GM19467 (cell line): ENCODE results near the gene RASA4.
"Not testable (repeated sequence)": the region's sequence is repeated elsewhere in the genome, so short reads cannot be mapped to it uniquely, and the experiment has no call there.

Experiments
- ATAC-seq: cut with Tn5 transposase; IDR thresholded peaks from one replicate; pipeline ENCODE4 v1.9.1; 2021; ENCODE audit warnings: mild to moderate bottlenecking, moderate library complexity; ENCODE audit not compliant: unreplicated experiment

The RASA4 gene

GRCh38 chr7:102545288-102545687 lies 71.3 kb downstream of the RASA4 start:
- not testable (repeated sequence) for ATAC-seq

DNA sequence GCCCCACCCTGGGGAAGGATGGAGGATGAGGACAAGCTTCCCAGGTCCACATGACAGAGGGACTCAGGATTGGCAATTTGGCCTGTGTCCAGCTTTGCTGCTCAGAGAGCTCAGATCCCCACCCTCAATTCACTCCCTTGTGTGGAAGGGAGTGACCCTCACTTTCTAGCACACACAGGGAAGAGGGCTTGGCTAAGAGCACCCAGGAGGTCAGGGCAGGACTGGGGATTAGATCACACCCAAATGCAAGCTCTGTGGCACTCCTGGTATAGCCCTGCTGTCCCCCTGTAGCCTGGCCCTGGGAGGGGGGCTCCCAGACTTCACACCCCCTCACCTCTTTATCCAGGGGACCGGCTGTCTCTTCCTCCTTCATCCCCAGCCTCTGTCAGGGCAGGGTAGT lies 72.2 kb downstream of the RASA4 start:
- ATAC-seq, result not testable (repeated sequence)

GRCh38 chr7:102543596-102543995 lies 73.0 kb downstream of the RASA4 start, which contains the start of gene UPK3BL2:
UPK3BL2 (minus strand) TSS chr7:102543696; CDS start chr7:102543636, 60 bp downstream.
- ATAC-seq, result not testable (repeated sequence)

- not testable (repeated sequence) for ATAC-seq
These were observed 73.8 kb downstream of the RASA4 start for GRCh38 chr7:102542771-102543170.

GRCh38 chr7:102542083-102542482 lies 74.5 kb downstream of the RASA4 start:
- ATAC-seq, result not testable (repeated sequence)

DNA sequence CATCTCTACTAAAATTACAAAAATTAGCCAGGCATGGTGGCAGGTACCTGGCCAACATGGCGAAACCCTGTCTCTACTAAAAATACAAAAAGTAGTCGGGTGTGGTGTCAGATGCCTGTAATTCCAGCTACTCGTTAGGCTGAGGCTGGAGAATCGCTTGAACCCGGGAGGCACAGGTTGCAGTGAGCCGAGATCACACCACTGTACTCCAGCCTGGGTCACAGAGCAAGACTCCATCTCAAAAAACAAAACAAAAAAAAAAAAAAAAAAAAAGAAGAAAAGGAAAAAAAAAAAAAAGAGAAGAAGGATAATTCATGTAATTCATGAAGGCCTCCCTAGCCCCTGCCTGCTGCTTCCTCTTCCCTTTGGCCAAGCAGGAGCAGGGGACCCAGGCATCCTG lies 76.0 kb downstream of the RASA4 start:
- ATAC-seq, result not testable (repeated sequence)

DNA sequence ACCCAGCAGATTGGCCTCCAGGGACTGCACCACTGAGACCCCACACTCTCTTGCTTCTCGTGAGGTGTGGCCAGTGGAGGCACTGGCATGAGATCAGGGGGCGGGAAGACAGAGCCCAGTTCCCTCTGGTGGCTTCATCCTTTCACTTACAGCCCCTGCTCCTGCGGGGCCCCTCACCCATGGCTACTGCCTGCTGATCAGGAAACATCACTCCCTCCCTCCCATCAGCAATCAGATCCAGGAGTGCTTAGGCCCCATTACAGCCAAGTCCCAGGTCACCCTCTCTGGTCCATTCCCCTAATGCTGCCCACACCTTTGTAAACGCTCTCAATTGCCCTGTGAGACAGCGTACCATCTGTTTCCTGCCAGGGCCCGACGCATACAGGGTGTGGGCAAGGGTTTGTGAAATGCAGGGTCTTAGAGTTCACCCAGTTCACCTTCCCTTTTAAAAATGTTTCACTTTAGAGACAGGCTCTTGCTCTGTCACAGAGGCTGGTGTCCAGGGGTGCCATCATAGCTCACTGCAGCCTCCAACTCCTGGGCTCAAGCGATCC lies 81.4 kb downstream of the RASA4 start:
- ATAC-seq, result not testable (repeated sequence)

DNA sequence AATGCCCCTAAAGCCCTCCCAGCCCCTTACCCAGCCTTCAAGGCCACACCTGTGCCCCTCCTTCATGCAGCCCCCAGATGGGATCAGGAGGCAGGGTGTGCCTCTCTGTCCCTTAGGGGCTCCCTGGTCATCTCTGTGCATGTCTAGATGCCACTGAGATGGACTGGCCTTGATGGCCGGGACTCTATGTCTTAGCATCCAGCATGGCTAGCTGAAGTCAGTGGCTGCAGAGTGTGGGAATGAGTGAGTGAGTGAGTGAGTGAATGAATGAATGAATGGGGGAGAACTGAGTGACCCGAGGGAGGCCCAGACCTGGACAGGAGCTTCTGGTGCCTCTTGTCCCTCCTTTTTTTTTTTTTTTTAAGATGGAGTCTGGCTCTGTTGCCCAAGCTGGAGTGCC lies 84.4 kb downstream of the RASA4 start:
- not testable (repeated sequence) for ATAC-seq

GRCh38 chr7:102531583-102531982 lies 85.0 kb downstream of the RASA4 start:
- not testable (repeated sequence) for ATAC-seq

DNA sequence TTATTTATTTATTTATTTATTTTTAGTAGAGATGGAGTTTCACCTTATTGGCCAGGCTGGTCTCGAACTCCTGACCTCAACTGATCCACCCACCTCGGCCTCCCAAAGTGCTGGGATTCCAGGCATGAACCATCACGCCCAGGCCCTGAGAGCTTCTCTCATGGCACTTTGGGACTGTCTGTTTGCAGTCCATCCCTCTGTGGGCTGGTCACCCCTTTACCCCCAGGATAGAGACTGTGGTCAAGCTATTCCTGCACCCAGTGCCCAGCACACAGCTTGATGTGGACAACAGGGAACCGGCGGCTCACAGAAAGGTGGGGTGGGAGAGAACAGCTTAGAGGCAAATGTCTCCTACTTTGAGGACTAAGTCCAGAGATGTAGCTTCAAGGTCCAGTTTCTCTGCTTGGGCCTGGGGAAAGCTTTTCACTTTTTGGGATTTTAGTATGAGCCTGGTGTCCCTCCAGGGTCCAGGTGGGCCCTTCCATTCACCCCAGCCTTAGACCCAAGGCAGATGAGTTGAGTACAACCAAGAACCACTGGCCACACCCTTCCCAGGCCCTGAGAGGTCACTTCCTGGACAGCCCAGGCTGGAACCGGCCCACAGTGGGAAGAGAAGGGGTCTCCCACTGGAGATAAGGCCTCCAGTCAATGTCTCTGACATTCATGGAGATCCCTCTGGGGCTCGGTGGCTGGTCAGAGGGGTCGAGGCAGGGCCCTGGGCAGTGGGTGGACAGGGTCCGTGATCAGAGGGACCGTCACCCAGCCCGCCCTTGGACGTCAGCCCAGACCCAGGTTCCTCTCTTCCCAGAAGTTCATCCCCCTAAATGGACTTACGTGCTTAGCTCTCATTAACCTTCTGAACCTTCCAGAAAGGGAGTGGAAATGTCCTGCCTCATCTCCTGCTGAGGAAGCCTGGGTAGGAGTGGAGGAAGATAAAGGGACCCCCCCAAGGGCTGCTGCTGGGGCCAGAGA lies 88.4 kb downstream of the RASA4 start:
- ATAC-seq, result not testable (repeated sequence)

GRCh38 chr7:102527182-102527581 lies 89.4 kb downstream of the RASA4 start:
- ATAC-seq, result not testable (repeated sequence)

DNA sequence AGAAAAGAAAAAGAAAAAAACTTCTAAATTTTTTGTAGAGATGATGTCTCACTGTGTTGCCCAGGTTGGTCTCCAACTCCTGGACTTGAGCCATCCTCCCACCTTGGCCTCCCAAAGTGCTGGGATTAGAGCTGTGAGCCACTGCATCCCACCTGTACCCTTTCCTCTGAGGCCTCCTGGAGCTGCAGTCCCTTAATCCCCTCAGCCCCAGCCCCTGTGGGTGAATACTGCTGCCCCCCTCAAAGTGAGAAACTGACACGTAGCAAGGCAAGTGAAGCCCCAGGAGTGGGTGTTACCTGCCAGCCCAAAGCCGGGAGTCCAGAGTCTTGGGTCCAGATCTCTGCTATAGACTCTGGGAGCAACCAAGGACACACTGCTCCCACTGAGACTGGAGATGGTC lies 91.8 kb downstream of the RASA4 start:
- ATAC-seq, result not testable (repeated sequence)
